Stimulated activated CD8-positive, alpha-beta memory T cell treated with anti-CD3 and anti-CD28 coated beads, Interleukin-12 subunit alpha, Interleukin-12 subunit beta, amount 100 ng/mL, for 24 hours (primary cell): Measurements from ENCODE around the gene USP10.

Source experiments
- DNase-seq: peaks from one replicate; pipeline ENCODE4 v3.0.0-alpha.2; 2020; ENCODE audit errors: extremely low read depth

USP10 gene

DNA sequence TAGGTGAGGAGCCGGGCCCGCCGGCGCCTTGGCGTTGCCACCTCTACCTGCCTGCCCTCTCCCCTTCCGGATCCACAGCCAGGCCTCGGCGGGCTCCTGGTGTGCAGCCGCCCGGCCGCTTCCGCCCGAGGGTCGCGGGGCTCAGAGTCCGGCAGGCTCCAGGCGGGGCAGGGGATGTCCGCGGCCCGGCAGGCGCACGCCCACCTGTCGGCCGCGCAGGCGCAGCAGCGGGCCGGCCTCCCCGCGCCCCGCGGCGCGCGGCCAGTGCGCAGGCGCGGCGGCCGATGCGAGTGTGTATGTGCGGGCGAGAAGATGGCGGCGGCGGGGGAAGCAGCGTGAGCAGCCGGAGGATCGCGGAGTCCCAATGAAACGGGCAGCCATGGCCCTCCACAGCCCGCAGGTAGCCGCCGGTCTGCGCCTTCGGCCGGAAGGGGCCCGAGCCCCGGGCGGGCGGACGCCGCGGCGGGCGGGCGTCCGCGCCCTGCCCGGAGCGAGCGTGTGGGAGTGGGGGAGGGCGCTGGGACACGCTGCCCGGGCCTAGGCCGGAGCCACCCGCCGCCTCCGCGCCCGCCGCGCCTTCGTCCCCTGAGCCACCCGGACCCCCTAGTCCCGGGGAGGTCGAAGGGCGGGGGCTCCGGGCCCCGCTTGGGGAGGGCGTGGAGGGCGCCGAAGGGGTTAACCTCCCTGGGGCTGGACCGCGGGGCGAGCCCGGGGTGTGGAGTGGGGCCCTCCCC is at the start of gene USP10:
USP10 (plus strand) TSS at position 289 of the 734 bp plus-strand sequence; CDS start at position 380, 91 bp downstream.
- peak; percentile 50 for DNase-seq

DNA sequence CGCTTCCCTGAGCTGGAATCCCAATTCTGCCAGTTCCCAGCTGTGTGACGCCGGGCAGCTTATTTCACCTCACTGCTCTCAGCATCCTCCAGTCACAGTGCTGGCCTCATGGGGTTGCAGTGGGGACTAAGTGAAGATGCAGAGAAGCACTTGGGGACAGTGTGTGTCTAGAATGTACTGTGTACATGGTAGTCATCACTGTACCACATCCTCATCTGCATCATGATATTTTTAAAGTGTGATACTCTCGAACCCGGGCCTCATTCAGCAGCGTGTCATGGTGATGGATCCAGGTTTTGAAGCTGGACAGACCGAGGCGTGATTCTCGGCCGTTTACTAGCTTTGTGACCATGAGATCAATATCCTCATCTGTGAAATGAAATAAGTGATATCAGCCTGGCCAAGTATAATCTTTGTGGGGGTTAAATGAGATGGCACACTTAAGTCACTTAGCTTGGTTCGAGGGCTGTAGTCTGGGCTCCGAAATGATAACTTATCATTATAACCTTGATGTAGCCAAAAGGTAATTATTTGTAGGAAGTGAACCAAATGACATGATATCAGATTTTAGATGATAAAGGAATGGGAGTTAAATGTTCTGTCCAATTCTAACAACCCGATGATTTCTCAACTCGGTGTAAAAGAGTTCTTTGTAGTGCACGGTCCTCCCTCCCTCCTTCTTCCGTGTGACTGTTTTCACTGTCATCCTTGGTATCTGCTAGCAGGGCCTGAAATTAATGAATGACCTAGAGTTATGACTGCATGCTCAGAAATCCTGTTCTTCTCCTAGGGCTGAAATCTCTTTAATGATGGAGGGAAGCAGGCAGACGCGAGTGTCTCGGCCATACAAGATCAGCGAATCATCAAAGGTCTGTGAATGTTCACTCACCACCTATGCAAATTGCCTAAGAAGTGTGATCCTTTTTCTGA is 49.5 kb upstream of the USP10 start:
- DNase-seq, result no peak

DNA sequence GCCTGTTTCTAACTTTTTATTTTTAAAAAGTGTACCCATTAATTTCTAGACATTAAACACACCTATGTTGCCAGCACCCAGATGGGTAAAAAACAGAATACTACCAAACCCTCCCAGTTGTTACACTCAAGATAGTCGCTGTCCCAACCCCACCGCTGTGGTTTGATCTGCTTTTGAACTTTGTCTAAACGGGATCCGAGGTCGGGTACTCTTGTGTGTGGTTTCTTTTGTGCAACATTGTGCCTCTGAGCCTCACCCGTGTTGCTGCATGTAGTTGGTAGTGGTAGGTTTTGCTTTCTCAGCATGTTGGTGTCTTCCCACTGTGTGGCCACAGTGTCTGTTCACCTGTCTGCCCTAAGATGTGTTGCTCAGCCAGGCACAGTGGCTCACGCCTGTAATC is 47.2 kb upstream of the USP10 start:
- no peak for DNase-seq

DNA sequence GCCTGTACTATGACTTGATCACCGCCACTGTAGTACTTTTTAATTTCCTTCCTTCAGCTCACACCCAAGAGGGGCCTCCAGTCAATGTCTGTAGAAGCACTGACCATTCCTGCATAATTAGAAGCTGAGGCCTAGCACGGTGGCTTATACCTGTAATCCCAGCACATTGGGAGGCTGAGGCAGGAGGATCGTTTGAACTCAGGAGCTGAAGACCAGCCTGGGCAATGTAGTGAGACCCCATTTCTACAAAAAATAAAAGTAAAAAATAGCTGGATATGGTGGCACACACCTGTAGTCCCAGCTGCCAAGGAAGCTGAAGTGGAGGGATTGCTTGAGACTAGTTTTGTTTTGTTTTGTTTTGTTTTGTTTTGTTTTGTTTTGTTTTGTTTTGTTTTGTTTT is 45.6 kb upstream of the USP10 start:
- DNase-seq, result no peak

DNA sequence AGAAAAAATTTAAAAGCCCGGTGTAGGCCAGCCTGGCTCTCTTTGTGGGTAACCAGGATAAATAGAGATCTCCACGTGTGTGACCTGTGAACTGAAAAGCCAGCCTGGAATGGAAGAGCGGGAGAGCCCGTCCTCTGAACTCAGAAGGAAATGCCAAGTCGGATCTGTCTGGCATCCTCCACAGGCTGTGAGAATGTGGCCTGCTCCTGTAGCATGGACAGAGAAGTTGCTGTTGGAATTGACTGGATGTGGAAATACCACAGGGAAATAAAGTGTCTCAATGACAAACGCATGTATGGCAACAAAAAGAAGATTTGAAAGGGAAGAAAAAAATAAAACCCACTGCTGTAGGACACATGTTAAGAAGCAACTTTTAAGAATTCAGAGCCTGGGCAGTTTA is 44.8 kb upstream of the USP10 start:
- no peak for DNase-seq

GRCh38 chr16:84656649-84657048 is 43.2 kb upstream of the USP10 start:
- DNase-seq, result no peak

GRCh38 chr16:84657229-84657837 is 42.5 kb upstream of the USP10 start:
- DNase-seq, result no peak

DNA sequence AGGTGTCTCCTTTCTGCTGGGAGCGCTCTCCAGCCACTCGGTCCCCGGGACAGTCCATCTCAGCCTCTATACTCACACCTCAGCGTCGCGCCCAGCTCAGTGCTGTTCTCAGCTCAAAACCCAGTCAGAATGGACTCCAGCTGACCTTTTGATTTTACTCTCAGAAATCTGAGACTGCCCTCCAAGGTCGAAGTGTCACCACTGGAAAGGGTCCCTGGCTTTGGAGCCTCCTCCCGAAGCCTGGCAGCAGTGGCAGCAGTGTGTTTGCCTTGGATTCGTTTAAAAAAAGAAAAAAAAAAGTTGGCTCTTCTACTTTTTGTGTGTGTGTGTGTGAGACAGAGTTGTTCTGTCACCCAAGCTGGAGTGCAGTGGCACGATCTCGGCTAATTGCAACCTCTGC is 41.1 kb upstream of the USP10 start:
- DNase-seq, result no peak

DNA sequence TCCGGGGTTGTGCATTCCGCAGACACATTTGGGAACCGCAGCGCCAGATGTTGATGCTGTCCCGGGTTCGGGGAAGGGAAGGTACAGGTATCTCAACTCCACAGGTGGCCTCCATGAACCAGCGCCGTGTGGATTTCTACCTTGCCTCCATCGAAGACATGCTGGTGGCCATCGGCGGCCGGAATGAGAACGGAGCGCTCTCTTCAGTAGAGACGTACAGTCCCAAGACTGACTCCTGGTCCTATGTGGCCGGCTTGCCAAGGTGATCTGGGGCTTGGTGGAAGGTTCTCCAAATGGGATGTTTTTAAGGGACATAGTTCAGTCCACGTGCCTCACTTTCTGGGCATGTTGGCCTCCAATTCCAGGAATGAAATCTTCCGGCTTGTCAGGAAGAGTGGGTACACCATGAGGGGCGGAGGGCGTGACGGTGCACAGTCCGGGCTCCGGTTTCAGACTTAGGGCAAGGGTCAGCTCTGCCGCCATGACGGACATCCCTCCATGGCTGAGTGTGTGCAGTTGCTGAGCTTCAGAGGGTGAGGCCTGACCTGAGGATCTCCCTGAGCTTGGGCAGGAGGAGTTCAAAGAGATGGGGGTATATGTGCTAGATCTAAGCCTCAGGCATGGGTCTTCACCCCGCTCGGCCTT is 40.0 kb upstream of the USP10 start:
- no peak for DNase-seq

DNA sequence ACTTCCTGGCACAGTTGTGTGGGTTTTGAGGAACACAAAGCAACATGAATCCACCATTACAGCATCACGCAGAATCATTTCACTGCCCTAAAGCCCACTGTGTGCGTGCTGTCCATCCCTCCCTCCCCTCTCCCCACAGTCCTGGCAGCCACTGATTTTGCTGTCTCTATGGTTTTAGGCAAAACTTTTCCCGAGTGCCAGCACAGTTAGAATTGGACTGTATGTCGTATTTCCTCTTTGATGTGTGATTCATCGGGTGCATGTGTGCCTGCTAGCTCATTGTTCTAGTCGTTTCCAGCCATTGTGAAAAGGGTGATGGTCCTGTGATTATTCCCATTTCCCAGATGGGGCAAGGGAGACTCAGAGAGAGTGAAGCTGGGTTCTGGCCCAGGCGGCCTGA is 38.8 kb upstream of the USP10 start:
- DNase-seq, result no peak

GRCh38 chr16:84661418-84662060 is 38.3 kb upstream of the USP10 start:
- DNase-seq, result no peak

- DNase-seq, result no peak
Measured at GRCh38 chr16:84662471-84662870, 37.3 kb upstream of the USP10 start.

DNA sequence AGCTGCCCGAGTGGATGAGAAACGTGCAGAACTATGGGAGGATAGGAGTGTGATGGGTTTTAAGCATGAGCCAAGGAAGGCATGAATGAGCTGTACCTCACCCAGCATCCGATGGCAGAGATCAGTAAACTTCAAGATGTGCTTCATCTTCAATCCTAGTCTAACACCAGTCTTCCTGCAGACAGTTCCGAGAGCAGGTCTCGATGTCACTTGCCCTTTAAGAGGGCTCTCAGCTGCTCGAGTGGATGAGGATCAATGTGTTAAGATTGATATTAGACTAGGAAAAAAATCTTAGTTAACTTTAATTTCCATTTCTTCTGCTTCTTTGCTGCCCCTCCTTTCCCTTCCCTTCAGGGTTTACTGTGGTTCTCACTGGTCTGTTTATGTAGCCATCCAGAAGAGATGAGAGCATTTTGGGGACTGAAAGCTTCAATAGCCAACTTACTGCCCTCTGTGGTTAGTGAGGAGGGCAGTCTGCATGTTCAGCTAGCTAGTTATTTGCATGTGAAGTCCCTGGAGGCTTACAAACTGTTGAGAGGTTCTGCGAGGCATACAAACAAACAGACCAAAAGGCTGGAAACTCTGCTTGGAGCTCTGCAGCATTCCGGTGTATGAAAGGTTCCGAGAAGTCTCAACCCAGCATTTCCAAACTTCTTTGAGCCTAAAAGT is 36.2 kb upstream of the USP10 start:
- DNase-seq, result no peak

- DNase-seq, result no peak
Measured at GRCh38 chr16:84665359-84665758, 34.4 kb upstream of the USP10 start.

DNA sequence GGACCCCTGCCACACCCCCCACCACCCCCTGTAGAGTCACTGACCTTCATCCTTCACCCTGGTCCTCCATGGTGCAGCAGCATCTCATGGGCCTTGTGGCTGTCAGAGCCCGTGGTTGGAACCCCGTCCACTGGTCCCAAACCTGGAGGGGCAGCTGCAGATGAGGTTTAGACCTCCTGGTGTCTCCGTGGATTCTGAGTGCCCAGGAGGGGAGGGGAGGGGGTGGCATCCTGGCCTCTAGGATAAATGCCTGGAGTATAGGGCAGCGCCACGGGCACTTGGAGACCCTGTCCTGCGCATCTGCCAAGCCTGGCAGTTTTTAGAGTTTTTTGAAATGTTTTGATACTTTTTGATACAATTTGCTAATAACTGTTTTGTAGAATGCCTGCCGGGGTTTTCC is 34.0 kb upstream of the USP10 start:
- no peak for DNase-seq

DNA sequence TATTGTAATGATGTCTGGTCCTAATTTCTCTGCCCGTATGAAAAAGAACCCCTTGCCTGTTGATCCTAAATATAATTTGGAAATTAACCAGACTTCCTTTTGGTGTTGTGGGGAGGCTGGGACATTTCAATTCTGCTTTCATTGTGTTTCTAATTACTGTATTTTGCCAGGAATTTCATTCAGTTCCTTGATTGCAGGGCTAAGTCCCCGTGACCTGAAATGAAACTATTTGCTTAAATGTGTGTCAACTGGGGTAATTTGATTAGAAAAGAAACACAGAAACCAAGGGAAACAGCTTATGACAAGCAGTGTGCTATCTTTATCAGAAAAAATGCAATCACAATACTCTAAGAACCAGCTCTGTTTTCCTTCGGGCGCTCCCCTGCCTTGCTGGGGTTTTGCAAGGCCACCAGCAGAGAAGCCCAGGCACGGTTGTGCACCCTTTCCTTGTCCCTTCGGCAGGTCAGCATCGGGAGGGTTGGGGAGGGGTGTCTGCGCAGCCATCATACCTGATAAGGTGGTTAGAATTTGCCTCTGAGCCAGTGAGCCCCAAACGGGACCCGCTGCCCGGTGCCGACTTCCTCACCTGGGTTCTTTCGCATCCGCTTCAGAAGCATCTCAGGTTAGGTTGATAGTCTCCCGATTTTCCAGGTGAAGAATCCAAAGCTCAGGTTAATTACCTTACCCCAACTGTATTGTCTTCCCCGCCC is 32.0 kb upstream of the USP10 start:
- no peak for DNase-seq

GRCh38 chr16:84670063-84670462 is 29.7 kb upstream of the USP10 start:
- no peak for DNase-seq

GRCh38 chr16:84672276-84673202 is 27.3 kb upstream of the USP10 start:
- DNase-seq, result peak; percentile 37

DNA sequence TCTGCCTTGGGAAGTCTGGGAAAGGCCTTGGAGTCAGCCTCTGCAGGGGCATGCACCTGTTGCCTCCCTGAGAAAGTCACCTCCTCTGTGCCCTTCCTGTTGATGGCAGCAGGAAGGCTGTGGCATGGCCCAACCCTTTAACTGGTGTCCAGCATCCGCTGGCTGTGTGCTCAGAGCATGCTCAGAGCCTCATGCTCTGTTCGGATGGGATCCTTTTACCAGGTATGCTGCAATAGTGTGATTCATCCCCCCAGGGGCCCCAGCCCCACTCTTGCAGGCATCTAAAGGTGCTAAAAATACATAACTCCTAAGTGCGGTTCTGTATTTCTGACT is 26.6 kb upstream of the USP10 start:
- DNase-seq, result no peak
